Kidney epithelial cell (primary cell): Measurements from ENCODE around the gene UBAC2. TPM values are rescaled to one million over a fixed set of nuclear protein-coding genes. Genes with fewer than 3 reads are reported as not detected.

ENCODE experiments used
- DNase-seq: peaks from one replicate; pipeline ENCODE4 v3.0.0-alpha.2; 2010; ENCODE audit warnings: low read depth
- H3K27me3 ChIP-seq: 2 replicates; pipeline ENCODE4 v1.6.0; 2011; ENCODE audit warnings: low read length; ENCODE audit not compliant: control insufficient read depth, insufficient read depth
- H3K36me3 ChIP-seq: 2 replicates; pipeline ENCODE4 v1.5.1; 2011; ENCODE audit warnings: low read length; ENCODE audit not compliant: control insufficient read depth, insufficient read depth
- H3K4me3 ChIP-seq: 2 replicates; pipeline ENCODE4 v1.5.1; 2011; ENCODE audit warnings: low read depth, mild to moderate bottlenecking, control low read depth, low read length
- CTCF ChIP-seq: IDR thresholded peaks from 2 replicates; pipeline ENCODE4 v1.5.1; 2011; ENCODE audit warnings: mild to moderate bottlenecking, moderate library complexity, low read length, control low read depth, inconsistent platforms; ENCODE audit not compliant: insufficient read depth, poor library complexity, severe bottlenecking
- total RNA-seq: library from RNA; depleted of rRNA; stranded (reverse); fragments of >200 nt; gene quantifications from 2 replicates; pipeline ENCODE4 v1.2.3, GENCODE V29; 2015

The UBAC2 gene
- total RNA-seq, 1 donor from 2014 or later, result 83.6 TPM

GRCh38 chr13:99176309-99177276 is 24.1 kb upstream of the UBAC2 start:
- Histone ChIP-seq H3K27me3 (peaks cover 3% of the 10 kb centered on the region), H3K4me3 (no peak overlapping the region), H3K36me3 (no peaks in the 10 kb centered on the region)
- DNase-seq, result no peak
- TF ChIP-seq CTCF, result peak; percentile 94

- Histone ChIP-seq H3K4me3 (no peak overlapping the region), H3K36me3 (no peaks in the 10 kb centered on the region), H3K27me3 (peaks cover 3% of the 10 kb centered on the region)
- DNase-seq, result no peak
- TF ChIP-seq CTCF, result no peak
These were observed 22.0 kb upstream of the UBAC2 start for GRCh38 chr13:99178636-99179035.

- Histone ChIP-seq H3K36me3 (no peaks in the 10 kb centered on the region), H3K27me3 (peaks cover 3% of the 10 kb centered on the region), H3K4me3 (no peak overlapping the region)
- no peak for DNase-seq
- TF ChIP-seq CTCF, result no peak
These were observed 21.2 kb upstream of the UBAC2 start for GRCh38 chr13:99179460-99179859.

- H3K27me3 ChIP-seq, result no peaks in the 10 kb centered on the region
- TF ChIP-seq CTCF, result no peak
- H3K36me3 ChIP-seq, result no peaks in the 10 kb centered on the region
- no peak overlapping the region for H3K4me3 ChIP-seq
- DNase-seq, result no peak
These were observed 18.2 kb upstream of the UBAC2 start for GRCh38 chr13:99182439-99182838.

- no peak for TF ChIP-seq CTCF
- no peaks in the 10 kb centered on the region for H3K27me3 ChIP-seq
These were observed 15.0 kb upstream of the UBAC2 start for GRCh38 chr13:99185606-99186005.

More at GRCh38 chr13:99185606-99186005, 15.0 kb upstream of the UBAC2 start:
- Histone ChIP-seq H3K36me3 (no peaks in the 10 kb centered on the region), H3K4me3 (no peak overlapping the region)
- DNase-seq, result no peak
